ENCODE data around the gene IL33. TPM values are rescaled to one million over a fixed set of nuclear protein-coding genes. Genes with fewer than 3 reads are reported as not detected.

The IL33 gene
- total RNA-seq, 1 experiment from 2014 or later: not detected

DNA sequence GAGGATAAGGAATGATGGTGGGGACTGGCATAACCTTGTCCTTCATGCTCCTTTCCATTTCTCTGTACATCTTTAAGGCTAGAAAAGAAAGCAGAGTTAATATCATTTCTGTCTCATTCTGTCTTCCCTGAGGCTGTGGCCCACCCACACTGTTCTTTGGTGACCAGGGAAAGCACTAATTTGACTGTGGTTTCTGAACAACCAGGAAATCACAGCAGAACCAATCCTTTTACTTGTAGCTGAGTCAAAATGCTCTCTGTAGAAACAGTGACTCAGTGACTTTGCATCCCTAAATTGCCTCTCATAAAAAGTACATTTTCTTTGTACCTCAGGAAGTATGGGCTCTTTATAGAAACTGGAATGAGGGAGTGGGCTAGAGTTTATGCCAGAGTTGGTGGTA, 28.1 kb downstream of the IL33 start (continued):
- no peak for TF ChIP-seq ZFX (IDR thresholded peaks at IDR 0.05)
- TF ChIP-seq JUND (IDR thresholded peaks at IDR 0.05): no peak
- no peak for TF ChIP-seq SRF (IDR thresholded peaks at IDR 0.05; ENCODE audit: low read depth)

DNA sequence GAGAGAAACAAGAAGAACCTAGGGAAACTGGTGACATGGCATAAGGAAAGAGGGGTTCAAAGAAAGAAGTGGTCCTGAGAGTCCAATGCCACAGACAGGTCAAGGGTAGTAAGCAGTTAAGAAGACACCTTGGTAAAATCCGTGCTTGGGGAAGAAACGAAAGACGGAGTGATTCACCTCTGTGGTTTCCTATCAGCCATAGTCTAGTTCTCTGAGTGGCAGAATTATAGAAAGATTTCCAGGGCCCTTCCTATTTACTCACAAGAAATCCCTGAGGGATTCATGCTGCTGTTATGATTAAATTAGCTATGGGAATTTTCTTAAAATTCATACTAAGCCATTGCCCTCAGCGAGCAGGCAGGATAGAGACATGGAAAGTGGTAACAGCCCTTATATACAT, 31.7 kb downstream of the IL33 start:
- H3K79me2 ChIP-seq (ENCODE audit: insufficient read depth, low read length): no peaks in the 10 kb centered on the region
- no peak overlapping the region for H3K27ac ChIP-seq (ENCODE audit: low read depth, low read length)
- H3K4me1 ChIP-seq (ENCODE audit: control insufficient read depth in 1 of 2, insufficient read depth in 2 of 2, low read length in 2 of 2): 0 out of 4 replicates have a peak, but pooled peaks cover 0 to 3% of the 10 kb centered on the region in 2 experiments
- H3K27me3 ChIP-seq (ENCODE audit: insufficient read depth, low read length): no peaks in the 10 kb centered on the region
- DNase-seq (ENCODE audit: low read depth, low spot score) (no peak), ATAC-seq (no peak)
- TF ChIP-seq JUND (IDR thresholded peaks at IDR 0.05) (no peak), CEBPB (IDR thresholded peaks at IDR 0.05; ENCODE audit: low read depth) (no peak), ZNF274 (IDR thresholded peaks at IDR 0.05; ENCODE audit: low read depth, low read length) (no peak), ZFX (IDR thresholded peaks at IDR 0.05) (no peak), EZH2 (IDR thresholded peaks at IDR 0.05) (no peak), TCF7L2 (IDR thresholded peaks at IDR 0.05; ENCODE audit: borderline replicate concordance, extremely low read depth, insufficient read depth, insufficient read length) (no peak)
- TF ChIP-seq, protein P1, sequence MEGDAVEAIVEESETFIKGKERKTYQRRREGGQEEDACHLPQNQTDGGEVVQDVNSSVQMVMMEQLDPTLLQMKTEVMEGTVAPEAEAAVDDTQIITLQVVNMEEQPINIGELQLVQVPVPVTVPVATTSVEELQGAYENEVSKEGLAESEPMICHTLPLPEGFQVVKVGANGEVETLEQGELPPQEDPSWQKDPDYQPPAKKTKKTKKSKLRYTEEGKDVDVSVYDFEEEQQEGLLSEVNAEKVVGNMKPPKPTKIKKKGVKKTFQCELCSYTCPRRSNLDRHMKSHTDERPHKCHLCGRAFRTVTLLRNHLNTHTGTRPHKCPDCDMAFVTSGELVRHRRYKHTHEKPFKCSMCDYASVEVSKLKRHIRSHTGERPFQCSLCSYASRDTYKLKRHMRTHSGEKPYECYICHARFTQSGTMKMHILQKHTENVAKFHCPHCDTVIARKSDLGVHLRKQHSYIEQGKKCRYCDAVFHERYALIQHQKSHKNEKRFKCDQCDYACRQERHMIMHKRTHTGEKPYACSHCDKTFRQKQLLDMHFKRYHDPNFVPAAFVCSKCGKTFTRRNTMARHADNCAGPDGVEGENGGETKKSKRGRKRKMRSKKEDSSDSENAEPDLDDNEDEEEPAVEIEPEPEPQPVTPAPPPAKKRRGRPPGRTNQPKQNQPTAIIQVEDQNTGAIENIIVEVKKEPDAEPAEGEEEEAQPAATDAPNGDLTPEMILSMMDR (IDR thresholded peaks at IDR 0.05 in 2 of 3, conservative IDR thresholded peaks at IDR 0.05 in 1 of 3; ENCODE audit: borderline replicate concordance in 1 of 3, insufficient read depth in 1 of 3, low read depth in 2 of 3, low read length in 2 of 3): no peak
- BruUV-seq (replicated peaks): no TSS peak
- CTCF ChIA-PET: no interaction called here
- no peak overlapping the region for H3K9ac ChIP-seq (ENCODE audit: low read length)
- no peaks in the 10 kb centered on the region for H3K36me3 ChIP-seq (ENCODE audit: control insufficient read depth in 1 of 2, insufficient read depth in 2 of 2, low read length in 2 of 2)
- H3K4me3 ChIP-seq (replicated peaks in 1 of 2; ENCODE audit: low read depth in 1 of 2, low read length in 2 of 2): no peak overlapping the region
- no peaks in the 10 kb centered on the region for H3K9me2 ChIP-seq (ENCODE audit: insufficient read depth)
- no peak overlapping the region for H3K4me2 ChIP-seq (ENCODE audit: low read length)
- RAD21 ChIA-PET (ENCODE audit: low non-redundant PET in 1 of 2, low total read pairs in 2 of 2, uncharacterized antibody in 2 of 2, unreplicated experiment in 2 of 2): no interaction called here
- POLR2A ChIA-PET: no interaction called here
- H2AFZ ChIP-seq (ENCODE audit: low read depth, low read length, poor library complexity, severe bottlenecking): no peak overlapping the region
- no peaks in the 10 kb centered on the region for H4K20me1 ChIP-seq (ENCODE audit: insufficient read depth)
- intact Hi-C loops (cut with micrococcal nuclease): no loop called here
- no peaks in the 10 kb centered on the region for H3K9me3 ChIP-seq (ENCODE audit: control insufficient read depth in 1 of 2, insufficient read depth in 1 of 2, low read depth in 1 of 2, low read length in 2 of 2)

Data from HCT116 (cell line).